Gastrocnemius medialis (tissue), 4 donors: ENCODE data around the gene MOB3C.

Source experiments
- POLR2A ChIP-seq, 2 donors: fragments of 450-650 bp; IDR thresholded peaks; one replicate each; pipeline ENCODE4 v1.6.1; 2017; ENCODE audit warnings: antibody characterized with exemption in 2 of 2, mild to moderate bottlenecking in 2 of 2, moderate library complexity in 2 of 2
- TF ChIP-seq, protein P1 (sequence below), 5 experiments: fragments of 450-650 bp in 3 of 5; fragments of 200-600 bp in 2 of 5; sonication (generic) in 2 of 5; IDR thresholded peaks in 4 of 5; conservative IDR thresholded peaks in 1 of 5; 1 replicate in 4 of 5; 2 replicates in 1 of 5; pipeline ENCODE4 v1.5.1; 2016 to 2019; ENCODE audit warnings: antibody characterized with exemption in 5 of 5, mild to moderate bottlenecking in 3 of 5, moderate library complexity in 3 of 5

DNA sequence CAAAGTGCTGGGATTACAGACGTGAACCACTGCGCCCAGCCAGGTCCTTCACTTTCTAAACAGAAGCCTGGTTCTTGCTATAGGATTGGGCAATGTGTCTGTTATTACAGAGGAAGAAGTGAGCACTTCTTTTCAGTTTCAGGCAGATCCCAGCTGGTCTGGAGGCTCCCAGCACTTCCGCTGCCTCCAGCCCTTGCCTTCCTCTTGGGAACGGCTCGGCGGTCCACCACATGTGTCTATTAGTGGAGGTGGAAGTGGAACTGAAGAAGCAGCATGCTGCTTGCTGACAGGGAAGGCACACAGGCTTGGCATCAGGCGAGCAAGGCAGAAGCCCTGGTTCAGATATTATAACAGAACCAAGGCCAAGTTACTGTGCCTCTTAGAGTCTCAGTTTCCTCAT lies 29.5 kb downstream of the MOB3C start:
- TF ChIP-seq, protein P1, sequence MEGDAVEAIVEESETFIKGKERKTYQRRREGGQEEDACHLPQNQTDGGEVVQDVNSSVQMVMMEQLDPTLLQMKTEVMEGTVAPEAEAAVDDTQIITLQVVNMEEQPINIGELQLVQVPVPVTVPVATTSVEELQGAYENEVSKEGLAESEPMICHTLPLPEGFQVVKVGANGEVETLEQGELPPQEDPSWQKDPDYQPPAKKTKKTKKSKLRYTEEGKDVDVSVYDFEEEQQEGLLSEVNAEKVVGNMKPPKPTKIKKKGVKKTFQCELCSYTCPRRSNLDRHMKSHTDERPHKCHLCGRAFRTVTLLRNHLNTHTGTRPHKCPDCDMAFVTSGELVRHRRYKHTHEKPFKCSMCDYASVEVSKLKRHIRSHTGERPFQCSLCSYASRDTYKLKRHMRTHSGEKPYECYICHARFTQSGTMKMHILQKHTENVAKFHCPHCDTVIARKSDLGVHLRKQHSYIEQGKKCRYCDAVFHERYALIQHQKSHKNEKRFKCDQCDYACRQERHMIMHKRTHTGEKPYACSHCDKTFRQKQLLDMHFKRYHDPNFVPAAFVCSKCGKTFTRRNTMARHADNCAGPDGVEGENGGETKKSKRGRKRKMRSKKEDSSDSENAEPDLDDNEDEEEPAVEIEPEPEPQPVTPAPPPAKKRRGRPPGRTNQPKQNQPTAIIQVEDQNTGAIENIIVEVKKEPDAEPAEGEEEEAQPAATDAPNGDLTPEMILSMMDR (IDR thresholded peaks at IDR 0.05 in 4 of 5, conservative IDR thresholded peaks at IDR 0.05 in 1 of 5) = no peak
- no peak for TF ChIP-seq POLR2A (IDR thresholded peaks at IDR 0.05)
